ENCODE results near the gene AFAP1L2. TPM values are rescaled to one million over a fixed set of nuclear protein-coding genes. Genes with fewer than 3 reads are reported as not detected.

Gene AFAP1L2
- total and polyA plus RNA-seq, 8 donors, result 2.6 to 25.0 (median 10.0) TPM

GRCh38 chr10:114246679-114247305, 157.5 kb downstream of the AFAP1L2 start:
- Histone ChIP-seq H3K27me3 (peaks cover 0 to 29% (median 0%) of the 10 kb centered on the region in 3 donors), H3K4me3 (no peak overlapping the region), H3K27ac (peak overlapping the region; percentile 62 to 86 (median 77)), H3K9me3 (no peaks in the 10 kb centered on the region), H3K36me3 (no peaks in the 10 kb centered on the region), H3K4me1 (peaks cover 22 to 51% (median 42%) of the 10 kb centered on the region in 4 donors)
- peak; percentile 45 to 72 for DNase-seq
- intact Hi-C loops (cut with DNase I; ENCODE audit: low total_unique reads), result no loop called here
- no peak for TF ChIP-seq EP300 (IDR thresholded peaks at IDR 0.05)
- TF ChIP-seq POLR2AphosphoS5 (IDR thresholded peaks at IDR 0.05), result peak in 2 of 3 donors; percentile 64 to 67
- TF ChIP-seq POLR2A (IDR thresholded peaks at IDR 0.05), result peak in 1 of 4 donors; percentile 25
- TF ChIP-seq CTCF (IDR thresholded peaks at IDR 0.05), result no peak
- WGBS, 5 donors, result 29 to 55% (median 47%) methylated on average over 7 of the region's 7 CpGs

GRCh38 chr10:114245121-114245791, 159.0 kb downstream of the AFAP1L2 start:
- Histone ChIP-seq H3K27me3 (peaks cover 0 to 38% (median under 1%) of the 10 kb centered on the region in 3 donors), H3K4me3 (no peak overlapping the region), H3K27ac (peak overlapping the region; percentile 54 to 86 (median 77)), H3K4me1 (peaks cover 18 to 57% (median 40%) of the 10 kb centered on the region in 4 donors), H3K36me3 (no peaks in the 10 kb centered on the region), H3K9me3 (no peaks in the 10 kb centered on the region)
- 28 to 42% (median 36%) methylated on average over 9 of the region's 9 CpGs for WGBS, 5 donors
- intact Hi-C loops (cut with DNase I; ENCODE audit: low total_unique reads), result no loop called here
- DNase-seq, result peak; percentile 29 to 68
- TF ChIP-seq CTCF (IDR thresholded peaks at IDR 0.05), result no peak
- peak in 1 of 3 donors; percentile 55 for TF ChIP-seq POLR2AphosphoS5 (IDR thresholded peaks at IDR 0.05)
- no peak for TF ChIP-seq POLR2A (IDR thresholded peaks at IDR 0.05)
- no peak for TF ChIP-seq EP300 (IDR thresholded peaks at IDR 0.05)

Small RNA genes within 50 kb of the gene (small RNA-seq; reads per million reads assigned to genes)
- 0 reads per million in 4 donors for gene RN7SL384P

Other genes starting within 250 kb of the AFAP1L2 start
- 10 to 100 TPM; 16.8 to 74.5 (median 44.6) TPM for gene CCDC186, start 230.3 kb downstream of the AFAP1L2 start, total RNA-seq
- gene CCDC186, start 230.3 kb downstream of the AFAP1L2 start, polyA plus RNA-seq, result 10 to 100 TPM in 1 of 3 donors, 1 to 10 TPM in 2; 4.7 to 10.4 (median 7.7) TPM
- gene TDRD1, start 225.1 kb downstream of the AFAP1L2 start, total RNA-seq, result 1 to 10 TPM in 1 of 5 donors, under 1 TPM in 1, not detected in 3; 0.92 to 7.6 TPM
- under 1 TPM in 2 of 3 donors, not detected in 1; 0.05 to 0.06 TPM for gene TDRD1, start 225.1 kb downstream of the AFAP1L2 start, polyA plus RNA-seq
- 10 to 100 TPM in 2 of 5 donors, 1 to 10 TPM in 3; 2.3 to 20.7 (median 6.4) TPM for gene VWA2, start 165.2 kb downstream of the AFAP1L2 start, total RNA-seq
- gene VWA2, start 165.2 kb downstream of the AFAP1L2 start, polyA plus RNA-seq, result 1 to 10 TPM in 2 of 3 donors, under 1 TPM in 1; 0.46 to 6.2 (median 1.5) TPM

Measured in stomach (tissue), 9 donors.